SK-N-SH treated with all-trans-retinoic acid at 6 μM for 48 hours (cell line): ENCODE results near the gene DCHS2.

Experiments
- ISL1 ChIP-seq: fragments of 250-450 bp; sonication (Bioruptor Pico); IDR thresholded peaks from 2 replicates; pipeline ENCODE4 v2.1.2; 2022; ENCODE audit warnings: mild to moderate bottlenecking, moderate library complexity
- POU6F1 ChIP-seq: fragments of 250-450 bp; sonication (Bioruptor Pico); IDR thresholded peaks from 2 replicates; pipeline ENCODE4 v1.8.0; 2021; ENCODE audit warnings: low read depth, mild to moderate bottlenecking, moderate library complexity, borderline replicate concordance
- RARB ChIP-seq: fragments of 250-450 bp; sonication (Bioruptor Pico); IDR thresholded peaks from 2 replicates; pipeline ENCODE4 v1.8.0; 2021; ENCODE audit warnings: mild to moderate bottlenecking, moderate library complexity
- SNAI2 ChIP-seq: fragments of 250-450 bp; sonication (Bioruptor Pico); IDR thresholded peaks from 2 replicates; pipeline ENCODE4 v1.5.0; 2020; ENCODE audit warnings: mild to moderate bottlenecking, moderate library complexity
- TCF4 ChIP-seq: fragments of 250-450 bp; sonication (Bioruptor Pico); IDR thresholded peaks from 2 replicates; pipeline ENCODE4 v1.8.0; 2021; ENCODE audit warnings: mild to moderate bottlenecking, moderate library complexity, borderline replicate concordance
- TOX ChIP-seq: fragments of 250-450 bp; sonication (Bioruptor Pico); IDR thresholded peaks from 2 replicates; pipeline ENCODE4 v1.8.0; 2021; ENCODE audit warnings: mild to moderate bottlenecking, moderate library complexity, borderline replicate concordance
- TSHZ2 ChIP-seq: fragments of 250-450 bp; sonication (Bioruptor Pico); IDR thresholded peaks from 2 replicates; pipeline ENCODE4 v1.5.0; 2020; ENCODE audit warnings: mild to moderate bottlenecking, moderate library complexity
- ZFP3 ChIP-seq: fragments of 250-450 bp; sonication (Bioruptor Pico); IDR thresholded peaks from 2 replicates; pipeline ENCODE4 v1.5.0; 2020; ENCODE audit warnings: mild to moderate bottlenecking, moderate library complexity
- ZFP30 ChIP-seq: fragments of 450-650 bp; formaldehyde crosslinking; IDR thresholded peaks from 2 replicates; pipeline ENCODE4 v1.5.0; 2022; ENCODE audit warnings: mild to moderate bottlenecking, moderate library complexity
- ZNF565 ChIP-seq: fragments of 450-650 bp; formaldehyde crosslinking; conservative IDR thresholded peaks from 2 replicates; pipeline ENCODE4 v1.5.0; 2020; ENCODE audit warnings: low read depth, mild to moderate bottlenecking, moderate library complexity
- ZNF8 ChIP-seq: fragments of 450-650 bp; formaldehyde crosslinking; IDR thresholded peaks from 2 replicates; pipeline ENCODE4 v1.5.0; 2020; ENCODE audit warnings: mild to moderate bottlenecking, moderate library complexity
- TF ChIP-seq, protein P1 (sequence below): fragments of 250-450 bp; sonication (Bioruptor Pico); IDR thresholded peaks from 2 replicates; pipeline ENCODE4 v1.8.0; 2020; ENCODE audit warnings: mild to moderate bottlenecking, moderate library complexity, borderline replicate concordance
- TF ChIP-seq, protein P2 (sequence below): fragments of 250-450 bp; sonication (Bioruptor Pico); IDR thresholded peaks from 2 replicates; pipeline ENCODE4 v1.5.1; 2021; ENCODE audit warnings: mild to moderate bottlenecking, moderate library complexity

DNA sequence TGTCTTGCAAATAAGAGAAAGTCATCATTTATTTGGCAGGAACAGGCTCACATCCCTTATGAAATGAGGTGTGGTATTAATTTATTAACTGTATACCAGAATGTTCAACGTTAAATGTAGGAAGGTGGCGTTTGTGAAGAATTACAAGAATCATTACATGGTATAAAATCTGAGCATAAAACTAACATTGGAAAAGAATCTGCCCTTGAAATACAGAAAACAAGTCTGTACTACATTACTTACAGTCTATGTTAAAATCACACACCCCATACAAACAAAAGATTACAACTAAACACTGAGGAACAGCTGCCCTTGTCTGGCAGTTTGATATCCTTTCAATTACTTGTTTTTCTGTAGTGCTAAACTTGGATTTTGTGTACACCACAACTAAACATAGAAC is 131.1 kb downstream of the DCHS2 start:
- TF ChIP-seq, protein P1, sequence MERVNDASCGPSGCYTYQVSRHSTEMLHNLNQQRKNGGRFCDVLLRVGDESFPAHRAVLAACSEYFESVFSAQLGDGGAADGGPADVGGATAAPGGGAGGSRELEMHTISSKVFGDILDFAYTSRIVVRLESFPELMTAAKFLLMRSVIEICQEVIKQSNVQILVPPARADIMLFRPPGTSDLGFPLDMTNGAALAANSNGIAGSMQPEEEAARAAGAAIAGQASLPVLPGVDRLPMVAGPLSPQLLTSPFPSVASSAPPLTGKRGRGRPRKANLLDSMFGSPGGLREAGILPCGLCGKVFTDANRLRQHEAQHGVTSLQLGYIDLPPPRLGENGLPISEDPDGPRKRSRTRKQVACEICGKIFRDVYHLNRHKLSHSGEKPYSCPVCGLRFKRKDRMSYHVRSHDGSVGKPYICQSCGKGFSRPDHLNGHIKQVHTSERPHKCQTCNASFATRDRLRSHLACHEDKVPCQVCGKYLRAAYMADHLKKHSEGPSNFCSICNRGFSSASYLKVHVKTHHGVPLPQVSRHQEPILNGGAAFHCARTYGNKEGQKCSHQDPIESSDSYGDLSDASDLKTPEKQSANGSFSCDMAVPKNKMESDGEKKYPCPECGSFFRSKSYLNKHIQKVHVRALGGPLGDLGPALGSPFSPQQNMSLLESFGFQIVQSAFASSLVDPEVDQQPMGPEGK (CRISPR knock-in tag), result no peak
- no peak for TF ChIP-seq ZFP3
- TF ChIP-seq TSHZ2 (CRISPR knock-in tag), result no peak
- no peak for TF ChIP-seq TOX (CRISPR knock-in tag)
- no peak for TF ChIP-seq SNAI2 (CRISPR knock-in tag)
- TF ChIP-seq ZNF565 (CRISPR knock-in tag), result no peak
- no peak for TF ChIP-seq TCF4 (CRISPR knock-in tag)
- TF ChIP-seq RARB, result no peak
- TF ChIP-seq ZNF8 (CRISPR knock-in tag), result no peak
- no peak for TF ChIP-seq POU6F1 (CRISPR knock-in tag)
- TF ChIP-seq, protein P2, sequence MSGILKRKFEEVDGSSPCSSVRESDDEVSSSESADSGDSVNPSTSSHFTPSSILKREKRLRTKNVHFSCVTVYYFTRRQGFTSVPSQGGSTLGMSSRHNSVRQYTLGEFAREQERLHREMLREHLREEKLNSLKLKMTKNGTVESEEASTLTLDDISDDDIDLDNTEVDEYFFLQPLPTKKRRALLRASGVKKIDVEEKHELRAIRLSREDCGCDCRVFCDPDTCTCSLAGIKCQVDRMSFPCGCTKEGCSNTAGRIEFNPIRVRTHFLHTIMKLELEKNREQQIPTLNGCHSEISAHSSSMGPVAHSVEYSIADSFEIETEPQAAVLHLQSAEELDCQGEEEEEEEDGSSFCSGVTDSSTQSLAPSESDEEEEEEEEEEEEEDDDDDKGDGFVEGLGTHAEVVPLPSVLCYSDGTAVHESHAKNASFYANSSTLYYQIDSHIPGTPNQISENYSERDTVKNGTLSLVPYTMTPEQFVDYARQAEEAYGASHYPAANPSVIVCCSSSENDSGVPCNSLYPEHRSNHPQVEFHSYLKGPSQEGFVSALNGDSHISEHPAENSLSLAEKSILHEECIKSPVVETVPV, result no peak
- no peak for TF ChIP-seq ZFP30 (CRISPR knock-in tag)
- TF ChIP-seq ISL1 (CRISPR knock-in tag), result no peak
